ENCODE results near the gene PRKCZ. TPM values are rescaled to one million over a fixed set of nuclear protein-coding genes. Genes with fewer than 3 reads are reported as not detected.
"Not testable (repeated sequence)": the region's sequence is repeated elsewhere in the genome, so short reads cannot be mapped to it uniquely, and the experiment has no call there.

PRKCZ gene
- total RNA-seq, 1 donor from 2014 or later = 0.59 TPM

DNA sequence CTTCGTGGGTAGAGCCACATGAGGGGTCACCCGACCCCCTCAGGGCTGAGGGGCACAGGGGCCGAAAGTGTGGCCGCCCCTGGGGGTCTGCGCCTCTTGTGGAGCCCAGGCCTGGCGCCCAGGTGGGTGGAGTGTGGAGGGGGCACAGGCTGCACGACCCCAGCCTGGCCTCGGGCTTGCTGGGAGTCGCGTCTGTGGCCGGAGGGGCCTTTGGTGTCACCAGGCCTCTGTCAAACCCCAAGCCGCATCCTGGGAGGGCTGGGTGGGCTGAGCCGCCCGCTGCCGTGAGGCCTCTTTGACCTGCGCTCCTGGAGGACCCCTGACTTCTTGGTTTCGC is 83.6 kb downstream of the PRKCZ start:
- DNase-seq (ENCODE audit: low read depth, low spot score) = no peak

DNA sequence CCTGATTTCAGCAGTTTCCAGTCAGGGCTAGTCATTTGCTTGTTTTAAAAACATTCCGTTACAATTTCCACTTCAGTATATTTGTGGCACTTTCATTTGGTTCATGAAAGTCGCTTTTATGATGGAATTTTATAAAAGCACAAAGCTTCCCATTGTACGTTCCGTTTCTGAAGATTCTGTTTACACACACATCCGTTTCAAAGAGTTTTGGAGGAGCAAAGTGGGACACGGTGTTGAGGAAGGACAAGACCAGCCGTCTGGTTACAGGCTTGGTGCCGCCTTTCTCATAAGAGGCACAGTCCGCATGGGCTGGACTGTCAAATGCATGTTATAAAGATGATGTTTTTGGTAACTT is 84.0 kb downstream of the PRKCZ start:
- no peak for DNase-seq (ENCODE audit: low read depth, low spot score)

DNA sequence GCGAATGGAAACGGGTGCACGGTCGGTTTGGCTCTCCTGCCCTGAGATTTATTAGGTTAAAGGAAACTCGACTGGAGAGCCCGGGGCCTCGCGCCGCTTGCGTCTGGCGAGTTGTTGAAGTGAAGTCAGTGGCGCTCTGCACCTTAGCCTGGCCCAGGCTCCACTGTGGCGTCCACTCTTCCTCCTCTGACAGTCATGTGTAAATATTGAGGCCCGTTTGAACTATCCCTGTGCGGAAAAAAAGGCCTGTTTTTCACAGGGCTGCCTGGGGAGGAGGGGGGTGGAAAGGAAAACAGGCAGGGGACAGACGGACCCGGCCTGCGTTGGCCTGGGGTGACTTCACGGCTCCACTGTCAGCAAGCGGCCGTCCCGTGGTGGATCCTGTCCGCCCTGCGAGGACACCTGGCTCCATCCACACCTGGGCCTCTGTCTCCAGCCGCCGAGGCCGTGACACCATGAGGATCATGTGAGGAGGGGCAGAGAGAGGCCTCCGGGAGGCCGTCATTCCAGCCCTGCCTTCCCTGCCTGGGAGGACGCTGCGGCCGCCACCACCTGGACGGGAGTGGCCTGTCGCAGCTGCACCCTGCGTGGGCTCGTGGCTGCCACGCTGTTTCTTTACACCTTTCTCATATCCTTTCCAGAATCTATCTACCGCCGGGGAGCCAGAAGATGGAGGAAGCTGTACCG is 84.6 kb downstream of the PRKCZ start:
- DNase-seq (ENCODE audit: low read depth, low spot score) = no peak

DNA sequence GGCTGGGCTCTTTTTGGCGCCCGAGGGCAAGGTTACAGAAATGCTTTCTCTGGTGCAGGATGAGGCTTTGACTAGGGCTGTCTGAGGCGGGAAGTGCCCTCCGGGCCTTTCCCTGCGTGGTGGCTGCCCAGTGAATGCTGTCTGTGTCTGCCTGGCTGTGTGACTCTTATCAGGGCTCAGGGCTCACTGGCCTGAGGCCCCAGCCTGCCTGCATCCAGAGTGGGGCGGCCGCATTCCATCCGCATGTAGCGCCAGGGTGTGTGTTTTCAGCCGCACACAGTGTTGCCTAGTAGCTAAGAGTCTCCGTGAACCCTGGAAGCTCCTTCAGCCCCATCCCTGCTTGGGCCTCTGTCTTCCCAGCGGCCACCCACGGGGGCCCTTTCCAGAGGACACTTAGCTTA is 85.2 kb downstream of the PRKCZ start:
- DNase-seq (ENCODE audit: low read depth, low spot score) = no peak

DNA sequence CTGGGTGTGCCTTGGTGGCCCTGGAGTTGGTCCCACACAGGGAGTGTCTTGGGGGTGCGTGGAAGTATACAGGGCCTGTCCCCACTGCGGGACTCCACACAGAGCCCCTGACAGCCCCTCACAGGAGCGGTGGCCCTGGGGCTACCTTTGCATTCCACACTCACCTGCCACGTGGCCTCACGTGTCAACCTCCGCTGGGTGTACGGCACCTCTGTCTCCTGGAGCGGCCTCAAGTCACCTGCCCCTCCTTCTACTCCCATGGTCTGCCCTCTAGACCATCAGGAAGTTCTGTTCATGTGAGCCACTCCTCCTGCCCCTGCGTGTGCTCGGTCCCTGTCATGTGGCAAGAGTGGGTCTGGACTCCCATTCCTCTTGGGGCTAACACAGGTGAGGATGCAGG is 85.7 kb downstream of the PRKCZ start:
- DNase-seq (ENCODE audit: low read depth, low spot score) = no peak

DNA sequence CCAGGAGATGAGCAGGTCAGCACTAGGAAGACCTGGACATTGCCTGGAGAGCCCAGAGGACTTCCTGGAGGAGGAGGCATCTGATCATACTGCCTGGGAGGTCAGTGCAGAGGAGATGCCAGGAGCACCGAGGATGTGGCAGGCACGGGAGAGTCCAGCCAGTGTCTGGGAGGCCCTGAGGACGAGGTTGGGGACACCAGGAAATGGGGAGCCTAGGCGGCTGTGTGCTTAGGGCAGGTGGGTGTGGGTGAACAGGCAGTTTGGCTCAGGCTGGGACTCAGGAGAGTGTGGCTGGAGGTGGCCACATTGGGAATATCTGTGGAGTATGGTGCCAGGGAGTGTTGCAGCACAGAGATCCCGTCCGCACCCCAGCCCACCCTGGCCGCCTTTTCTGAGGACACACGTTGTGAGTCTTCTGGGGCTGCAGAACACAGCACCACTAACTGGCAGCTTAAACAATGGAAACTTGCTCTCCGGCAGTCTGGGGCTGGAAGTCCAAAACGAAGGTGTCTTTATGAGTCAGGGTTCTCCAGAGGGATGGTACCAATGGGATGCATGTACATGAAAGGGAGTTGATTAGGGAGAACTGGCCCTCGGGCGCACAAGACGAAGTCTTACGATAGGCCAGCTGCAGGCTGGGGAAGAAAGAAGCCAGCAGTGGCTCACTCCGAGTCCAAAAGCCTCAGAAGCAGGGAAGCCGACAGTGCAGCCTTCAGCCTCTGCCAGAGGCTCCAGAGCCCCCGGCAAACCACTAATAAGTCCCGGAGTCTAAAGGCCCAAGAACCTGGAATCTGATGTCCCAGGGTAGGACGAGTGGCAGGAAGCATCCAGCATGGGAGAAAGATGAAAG is 86.4 kb downstream of the PRKCZ start:
- DNase-seq (ENCODE audit: low read depth, low spot score) = no peak

DNA sequence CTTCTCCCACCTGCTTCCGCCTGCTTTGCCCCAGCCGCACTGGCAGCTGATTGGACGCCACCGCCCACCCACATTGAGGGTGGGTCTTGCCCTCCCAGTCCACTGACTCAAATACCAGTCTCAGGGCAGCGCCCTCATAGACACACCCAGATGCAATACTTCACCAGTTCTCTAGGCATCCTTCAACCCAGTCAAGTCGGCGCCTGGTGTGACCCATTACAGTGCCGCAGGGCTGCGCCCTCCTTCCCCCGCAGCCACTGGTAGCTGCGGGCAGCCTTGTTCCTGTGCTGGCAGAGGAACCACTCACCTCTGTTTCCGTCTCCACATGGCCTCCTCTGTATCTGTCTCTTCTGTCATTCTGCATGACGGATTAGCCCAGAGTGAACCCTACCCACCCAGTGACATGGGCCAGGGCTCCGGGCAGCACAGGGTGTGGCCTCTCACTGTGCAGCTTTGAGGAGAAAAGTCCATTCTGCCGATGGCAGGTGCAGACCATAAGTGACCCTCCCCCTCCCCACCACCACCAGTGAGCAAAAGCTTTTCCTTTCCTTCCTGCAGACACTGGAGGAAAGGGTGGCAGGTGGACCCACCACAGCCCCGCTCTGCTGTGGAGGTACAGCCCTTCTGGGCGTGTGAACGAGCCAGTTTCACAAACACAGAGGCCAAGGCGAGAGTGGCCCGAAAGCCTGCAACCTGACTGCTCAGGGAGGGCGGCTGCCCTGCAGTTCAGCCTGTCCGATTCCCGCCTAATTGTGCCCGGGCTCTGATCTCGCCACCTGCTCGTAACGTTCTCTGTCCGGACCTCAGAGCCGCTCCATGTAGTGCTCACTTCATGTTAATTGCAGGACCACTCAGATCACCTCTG is 87.3 kb downstream of the PRKCZ start:
- DNase-seq (ENCODE audit: low read depth, low spot score) = no peak

DNA sequence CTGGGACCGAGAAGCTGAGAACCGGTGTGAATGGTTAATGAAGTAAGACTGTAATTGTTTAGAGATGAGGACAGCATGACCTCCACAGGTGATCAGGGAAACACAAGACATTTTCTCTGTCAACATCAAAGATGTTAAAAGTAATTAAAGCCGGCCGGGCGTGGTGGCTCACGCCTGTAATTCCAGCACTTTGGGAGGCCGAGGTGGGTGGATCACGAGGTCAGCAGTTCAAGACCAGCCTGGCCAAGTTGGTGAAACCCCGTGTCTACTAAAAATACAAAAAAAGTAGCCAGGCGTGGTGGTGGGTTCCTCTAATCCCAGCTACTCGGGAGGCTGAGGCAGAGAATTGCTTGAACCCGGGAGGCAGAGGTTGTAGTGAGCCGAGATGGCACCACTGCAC is 88.9 kb downstream of the PRKCZ start:
- DNase-seq (ENCODE audit: low read depth, low spot score) = not testable (repeated sequence)

DNA sequence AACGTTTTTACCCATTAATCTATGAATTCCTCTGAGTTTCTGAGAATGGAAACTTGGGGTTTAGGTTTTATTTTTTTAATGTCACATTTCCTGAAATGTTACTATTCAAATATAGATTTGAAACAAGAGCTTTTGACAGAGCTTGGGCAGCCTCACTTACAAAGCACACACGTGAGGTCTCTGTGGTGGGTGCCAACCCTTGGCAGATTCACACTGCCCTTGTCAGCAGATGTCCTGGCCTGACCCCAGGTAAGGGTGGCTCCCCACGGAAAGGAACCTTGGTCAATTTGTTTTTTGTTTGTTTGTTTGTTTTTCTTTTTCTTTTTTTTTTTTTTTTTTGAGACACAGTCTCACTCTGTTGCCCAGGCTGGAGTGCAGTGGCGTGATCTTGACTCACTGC is 90.8 kb downstream of the PRKCZ start:
- DNase-seq (ENCODE audit: low read depth, low spot score) = no peak

DNA sequence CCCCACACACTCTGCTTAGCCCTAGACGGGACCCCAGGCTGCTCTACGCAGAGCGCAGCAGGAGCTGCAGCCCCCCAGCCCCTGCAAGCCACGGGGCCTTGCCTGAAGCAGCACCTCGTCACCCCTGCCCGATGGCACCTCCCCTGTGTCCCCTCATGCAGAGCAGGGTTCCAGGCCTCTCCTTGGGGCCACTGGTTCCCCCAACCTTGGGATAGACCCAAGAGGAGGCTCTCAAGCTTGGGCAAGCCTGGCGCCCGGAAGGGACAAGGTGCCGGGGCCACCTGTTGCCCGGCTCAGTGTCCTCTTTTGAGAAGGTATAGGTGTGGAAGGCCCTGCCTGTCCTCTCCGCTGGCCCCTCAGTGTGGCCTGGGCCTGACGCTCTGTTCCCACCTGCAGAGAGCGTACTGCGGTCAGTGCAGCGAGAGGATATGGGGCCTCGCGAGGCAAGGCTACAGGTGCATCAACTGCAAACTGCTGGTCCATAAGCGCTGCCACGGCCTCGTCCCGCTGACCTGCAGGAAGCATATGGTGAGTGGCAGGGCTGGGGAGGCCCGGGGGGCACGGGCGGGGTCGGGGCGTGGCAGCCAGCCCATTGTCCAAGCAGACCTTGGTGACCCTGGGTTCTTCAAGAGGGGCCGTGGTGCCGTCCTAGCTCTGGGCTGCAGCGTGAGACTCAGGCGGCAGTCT is 93.7 kb downstream of the PRKCZ start:
- no peak for DNase-seq (ENCODE audit: low read depth, low spot score)

DNA sequence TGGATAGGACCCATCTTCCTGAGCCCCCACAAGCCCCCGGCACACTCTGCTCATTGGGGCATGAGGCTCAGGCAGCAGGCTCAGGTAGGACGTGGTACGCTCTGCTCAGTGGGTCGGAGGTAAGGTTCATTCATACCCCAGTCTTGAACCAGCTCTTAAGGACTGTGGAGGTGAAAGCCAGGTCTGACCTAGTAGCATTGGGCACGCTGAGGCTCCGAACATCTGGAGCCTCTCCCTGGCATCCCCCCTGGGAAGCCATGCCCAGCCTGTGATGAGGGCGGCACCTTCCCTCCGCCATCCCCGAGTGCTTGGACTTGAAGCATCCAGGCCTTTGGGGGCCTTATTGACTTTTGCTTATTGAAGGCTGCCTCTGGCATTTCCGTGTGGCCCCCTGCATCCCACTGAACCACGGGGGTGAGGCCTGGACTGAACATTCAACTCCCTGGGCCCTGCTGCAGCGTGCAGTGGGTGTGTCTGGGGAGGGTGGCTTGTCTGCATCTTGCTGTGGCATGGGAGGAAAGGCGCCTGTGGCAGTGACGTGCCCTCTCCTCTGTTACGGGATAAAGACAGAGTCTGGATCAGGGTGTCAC is 94.4 kb downstream of the PRKCZ start:
- no peak for DNase-seq (ENCODE audit: low read depth, low spot score)

DNA sequence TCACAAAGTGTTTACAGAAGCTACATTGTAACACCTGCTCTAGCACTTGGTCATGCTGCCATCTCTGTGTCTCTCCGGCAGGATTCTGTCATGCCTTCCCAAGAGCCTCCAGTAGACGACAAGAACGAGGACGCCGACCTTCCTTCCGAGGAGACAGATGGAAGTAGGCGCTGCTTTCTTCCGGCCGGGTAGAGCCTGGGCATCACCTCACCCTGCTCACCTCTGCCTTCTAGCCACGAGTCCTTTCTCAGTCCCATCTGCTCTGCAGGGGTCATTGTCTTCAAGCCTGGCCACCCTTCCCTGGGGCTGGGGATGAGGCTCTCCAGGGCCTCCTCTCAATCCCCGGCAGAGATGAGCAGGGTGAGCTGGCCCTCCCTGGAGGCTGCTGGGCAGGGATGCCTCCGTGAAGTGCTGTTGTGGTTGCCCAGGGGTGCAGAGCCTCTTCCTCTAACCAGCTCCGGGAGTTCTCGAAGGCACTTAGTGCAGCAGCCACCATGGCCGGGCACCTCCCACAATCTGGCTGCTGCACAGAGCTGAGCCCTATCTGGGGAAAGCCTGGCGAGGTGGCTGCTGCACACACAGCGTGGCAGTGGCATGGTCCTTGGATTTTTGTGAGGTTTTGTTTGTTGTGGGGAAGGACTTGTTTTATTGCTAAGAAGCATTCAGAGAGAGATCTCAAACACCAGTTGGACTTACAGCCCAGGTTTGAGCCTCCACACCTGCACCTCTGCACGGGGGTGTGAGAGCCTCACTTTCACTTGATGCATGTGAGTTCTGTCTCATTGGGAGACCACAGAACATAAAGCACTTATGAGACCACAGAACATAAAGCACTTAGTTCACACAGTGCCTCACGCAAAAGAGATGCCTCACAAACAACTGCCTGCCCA is 96.0 kb downstream of the PRKCZ start:
- DNase-seq (ENCODE audit: low read depth, low spot score) = no peak

DNA sequence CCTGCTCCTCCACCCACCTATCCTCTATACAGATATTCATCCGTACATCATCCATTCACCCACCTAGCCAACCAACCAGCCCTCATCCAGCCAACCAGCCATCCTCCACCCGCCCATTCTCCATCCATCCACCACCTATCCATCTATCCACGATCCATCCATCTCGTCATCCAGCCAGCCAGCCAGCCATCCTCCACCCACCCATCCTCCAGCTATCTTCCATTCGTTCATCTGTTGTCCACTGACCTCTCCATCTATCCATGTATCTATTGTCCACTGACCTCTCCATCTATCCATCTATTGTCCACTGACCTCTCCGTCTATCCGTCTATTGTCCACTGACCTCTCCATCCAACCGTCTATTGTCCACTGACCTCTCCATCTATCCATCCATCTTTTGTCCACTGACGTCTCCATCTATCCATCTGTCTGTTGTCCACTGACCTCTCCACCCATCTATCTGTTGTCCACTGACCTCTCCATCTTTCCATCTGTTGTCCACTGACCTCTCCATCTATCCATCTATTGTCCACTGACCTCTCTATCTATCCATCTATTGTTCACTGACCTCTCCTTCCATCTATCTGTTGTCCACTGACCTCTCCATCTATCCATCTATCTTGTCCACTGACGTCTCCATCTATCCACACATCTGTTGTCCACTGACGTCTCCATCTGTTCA is 96.8 kb downstream of the PRKCZ start:
- no peak for DNase-seq (ENCODE audit: low read depth, low spot score)

DNA sequence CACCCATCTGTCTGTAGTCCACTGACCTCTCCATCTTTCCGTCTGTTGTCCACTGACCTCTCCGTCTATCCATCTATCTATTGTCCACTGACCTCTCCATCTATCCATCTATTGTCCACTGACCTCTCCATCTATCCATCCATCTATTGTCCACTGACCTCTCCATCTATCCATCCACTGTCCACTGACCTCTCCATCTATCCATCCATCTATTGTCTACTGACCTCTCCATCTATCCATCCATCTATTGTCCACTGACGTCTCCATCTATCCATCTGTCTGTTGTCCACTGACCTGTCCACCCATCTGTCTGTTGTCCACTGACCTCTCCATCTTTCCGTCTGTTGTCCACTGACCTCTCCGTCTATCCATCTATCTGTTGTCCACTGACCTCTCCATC is 97.7 kb downstream of the PRKCZ start:
- not testable (repeated sequence) for DNase-seq (ENCODE audit: low read depth, low spot score)

DNA sequence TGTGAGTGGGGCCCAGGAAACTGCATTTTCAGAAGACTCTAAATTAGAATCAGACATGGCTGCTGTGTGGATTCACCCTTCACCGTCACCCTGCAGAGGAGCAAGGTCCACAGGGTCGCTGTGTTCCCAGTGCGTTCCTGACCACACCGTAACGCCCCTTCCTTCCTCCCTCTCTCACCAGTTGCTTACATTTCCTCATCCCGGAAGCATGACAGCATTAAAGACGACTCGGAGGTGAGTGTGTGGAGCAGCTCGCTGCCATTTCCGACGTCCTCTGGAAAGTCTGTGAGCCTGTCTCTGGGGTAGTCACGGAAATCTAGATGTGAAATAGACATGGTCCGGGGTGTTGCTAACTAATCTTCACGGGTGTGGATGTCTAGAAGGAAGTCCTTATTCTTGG is 98.5 kb downstream of the PRKCZ start:
- DNase-seq (ENCODE audit: low read depth, low spot score) = no peak

DNA sequence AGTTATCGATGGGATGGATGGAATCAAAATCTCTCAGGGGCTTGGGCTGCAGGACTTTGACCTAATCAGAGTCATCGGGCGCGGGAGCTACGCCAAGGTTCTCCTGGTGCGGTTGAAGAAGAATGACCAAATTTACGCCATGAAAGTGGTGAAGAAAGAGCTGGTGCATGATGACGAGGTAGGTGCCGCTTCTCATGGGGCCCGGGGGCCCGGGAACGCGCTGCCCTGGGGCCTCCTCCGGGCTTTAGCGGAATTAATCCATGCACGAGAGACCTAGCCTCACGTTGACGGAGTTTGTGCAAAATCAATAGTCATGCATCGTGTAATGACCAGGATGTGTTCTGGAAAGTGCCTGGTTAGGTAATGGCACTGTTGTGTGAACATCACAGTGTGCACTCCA is 100.6 kb downstream of the PRKCZ start:
- DNase-seq (ENCODE audit: low read depth, low spot score) = no peak

DNA sequence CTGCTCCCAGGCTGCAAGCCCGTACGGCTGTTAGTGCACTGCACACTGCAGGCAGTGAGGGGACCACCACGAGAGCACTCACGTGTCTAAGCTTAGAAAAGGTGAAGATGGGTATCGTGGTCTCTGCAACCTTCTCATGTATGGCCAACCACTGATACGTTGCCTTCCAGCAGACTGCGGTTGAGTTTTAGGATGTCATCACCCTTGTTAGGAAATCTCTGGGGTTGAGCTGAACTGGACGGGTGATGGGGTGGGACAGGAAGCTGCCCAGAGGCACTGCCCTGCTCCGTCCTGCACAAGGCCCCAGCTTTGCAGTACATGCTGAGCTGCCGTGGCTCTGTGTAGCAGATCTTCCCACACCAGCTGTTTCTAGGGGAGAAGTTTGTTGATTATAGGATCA is 101.0 kb downstream of the PRKCZ start:
- DNase-seq (ENCODE audit: low read depth, low spot score) = no peak

DNA sequence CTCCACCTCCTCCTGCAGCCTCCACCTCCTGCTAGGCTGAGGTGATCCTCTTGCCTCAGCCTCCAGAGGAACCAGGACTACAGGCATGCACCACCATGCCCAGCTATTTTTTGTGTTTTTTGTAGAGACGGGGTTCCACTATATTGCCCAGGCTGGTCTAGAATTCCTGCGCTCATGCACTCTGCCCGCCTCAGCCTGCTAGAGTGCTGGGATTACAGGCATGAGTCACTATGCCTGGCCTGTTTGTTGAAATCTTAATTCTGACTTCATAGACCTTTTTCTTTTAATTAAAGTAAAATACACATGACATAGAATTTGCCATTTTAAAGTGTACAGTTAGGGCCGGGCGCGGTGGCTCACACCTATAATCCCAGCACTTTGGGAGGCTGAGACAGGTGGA is 101.7 kb downstream of the PRKCZ start:
- DNase-seq (ENCODE audit: low read depth, low spot score) = no peak

DNA sequence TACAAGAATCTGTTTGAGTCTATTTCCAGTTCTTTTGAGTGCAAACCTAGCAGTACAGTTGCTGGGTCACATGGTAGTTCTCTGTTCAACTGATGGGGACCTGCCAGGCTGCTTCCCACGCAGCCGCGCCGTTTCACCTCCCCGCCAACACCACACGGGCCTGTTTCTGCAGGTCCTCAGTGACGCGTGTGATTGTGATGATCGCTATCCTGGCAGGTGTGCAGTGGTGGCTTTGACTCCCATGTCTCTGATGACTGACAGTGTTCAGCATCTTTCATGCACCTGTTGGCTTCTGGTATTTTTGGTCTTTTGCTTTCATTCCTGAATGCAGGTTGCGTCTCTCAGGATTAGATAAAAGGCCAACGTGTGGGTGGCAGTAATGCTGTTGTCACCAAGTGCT is 102.7 kb downstream of the PRKCZ start:
- no peak for DNase-seq (ENCODE audit: low read depth, low spot score)

DNA sequence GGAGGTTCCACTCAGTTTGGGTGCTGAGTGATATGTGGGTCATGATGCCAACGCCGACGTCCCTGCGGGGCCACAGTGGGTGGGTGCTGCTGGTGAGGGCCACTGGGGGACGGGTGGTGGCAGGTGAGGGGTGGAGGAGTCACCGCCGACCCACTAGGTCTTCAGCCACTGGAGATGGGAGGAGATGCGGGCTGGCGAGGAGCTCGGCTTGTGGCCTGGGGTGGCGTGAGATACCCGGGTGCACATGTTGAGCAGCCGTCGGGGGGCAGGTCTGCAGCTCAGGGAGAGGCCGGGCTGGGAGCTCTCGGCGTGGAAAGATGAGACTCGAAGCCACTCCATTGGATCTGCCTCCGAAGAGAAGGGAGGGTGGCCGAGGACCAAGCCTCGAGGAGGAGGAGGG is 103.8 kb downstream of the PRKCZ start:
- no peak for DNase-seq (ENCODE audit: low read depth, low spot score)

Data from pulmonary artery endothelial cell (primary cell).